ENCODE measurements around the gene GEMIN5.
"Not testable (repeated sequence)": the region's sequence is repeated elsewhere in the genome, so short reads cannot be mapped to it uniquely, and the experiment has no call there.

GEMIN5 gene

DNA sequence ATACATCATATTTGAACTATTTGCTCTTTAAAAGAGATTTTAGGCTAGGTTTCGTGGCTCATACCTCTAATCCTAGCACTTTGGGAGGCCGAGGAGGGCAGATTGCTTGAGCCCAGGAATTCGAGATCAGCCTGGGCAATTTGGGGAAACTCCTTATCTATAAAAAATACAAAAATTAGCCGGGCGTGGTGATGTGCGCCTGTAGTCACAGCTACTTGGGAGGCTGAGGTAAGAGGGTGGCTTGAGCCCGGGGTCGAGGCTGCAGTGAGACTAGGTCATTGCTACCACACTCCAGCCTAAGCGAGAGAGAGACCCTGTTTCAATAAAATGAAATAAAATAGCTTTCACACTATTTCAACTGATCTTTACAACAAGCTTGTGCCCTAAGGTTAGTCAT lies 2.4 kb upstream of the GEMIN5 start:
- no peak for DNase-seq

DNA sequence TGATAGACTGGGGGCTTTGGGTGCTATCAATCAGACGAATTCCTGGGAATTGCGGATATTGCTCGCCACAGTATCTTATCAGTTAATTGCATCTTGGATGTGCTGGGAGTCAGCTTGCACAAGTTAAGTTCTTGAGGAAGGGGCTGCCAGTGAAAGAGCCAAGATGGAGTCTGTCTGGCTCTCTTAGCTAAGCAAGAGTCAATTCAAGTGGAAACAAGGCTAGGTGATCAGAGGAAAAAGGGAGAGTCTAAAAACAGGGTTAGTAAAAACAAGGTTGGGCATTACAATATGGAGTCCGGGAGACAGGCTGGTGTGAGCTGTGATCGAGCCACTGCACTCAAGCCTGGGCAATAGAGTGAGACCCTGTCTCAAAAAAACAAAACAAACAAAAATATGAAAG lies 1.4 kb upstream of the GEMIN5 start:
- not testable (repeated sequence) for DNase-seq

DNA sequence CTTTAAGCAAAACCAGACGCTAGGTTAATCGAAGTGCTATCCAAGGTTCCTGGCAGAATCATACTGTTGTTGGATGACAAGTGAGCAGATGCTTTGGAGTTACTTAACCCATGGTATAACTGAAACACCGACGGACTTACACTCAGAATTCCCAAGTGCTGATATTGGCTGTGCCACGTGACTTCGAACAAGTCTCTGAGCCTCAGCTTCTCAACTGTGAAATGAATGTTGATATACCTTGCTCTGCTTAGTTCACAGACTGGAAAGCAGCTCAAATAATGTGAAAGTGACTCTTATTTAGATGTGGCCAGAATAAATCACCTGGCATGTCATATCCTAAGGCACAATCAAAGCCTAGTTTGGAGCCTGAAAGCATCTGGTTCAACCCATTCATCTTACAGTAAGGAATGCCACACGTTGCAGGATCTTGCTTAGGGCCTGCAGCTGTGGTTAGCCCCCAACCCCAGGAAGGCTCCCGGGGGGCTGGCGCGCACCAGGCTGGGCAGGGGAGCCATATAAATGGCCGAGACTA lies 759 bp downstream of the GEMIN5 start:
- no peak for DNase-seq

DNA sequence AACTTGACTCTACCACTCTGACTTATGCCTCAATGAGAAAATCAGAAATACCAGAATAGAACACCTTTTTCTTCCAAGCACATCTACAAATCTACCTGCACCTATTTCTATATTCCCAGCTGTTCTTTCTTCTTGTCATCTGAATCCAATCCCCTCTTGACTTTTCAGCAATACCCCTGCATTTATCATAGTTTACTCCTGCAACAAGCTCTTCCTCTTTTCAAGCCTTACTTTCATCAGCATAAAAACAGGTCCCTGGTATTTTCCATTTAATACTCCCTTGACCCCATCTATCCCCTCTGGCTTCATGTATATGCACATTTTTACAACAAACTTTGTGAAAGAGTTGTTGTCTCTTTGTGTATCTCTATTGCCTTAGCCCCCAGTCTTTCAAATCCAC lies 3.1 kb downstream of the GEMIN5 start:
- no peak for DNase-seq

DNA sequence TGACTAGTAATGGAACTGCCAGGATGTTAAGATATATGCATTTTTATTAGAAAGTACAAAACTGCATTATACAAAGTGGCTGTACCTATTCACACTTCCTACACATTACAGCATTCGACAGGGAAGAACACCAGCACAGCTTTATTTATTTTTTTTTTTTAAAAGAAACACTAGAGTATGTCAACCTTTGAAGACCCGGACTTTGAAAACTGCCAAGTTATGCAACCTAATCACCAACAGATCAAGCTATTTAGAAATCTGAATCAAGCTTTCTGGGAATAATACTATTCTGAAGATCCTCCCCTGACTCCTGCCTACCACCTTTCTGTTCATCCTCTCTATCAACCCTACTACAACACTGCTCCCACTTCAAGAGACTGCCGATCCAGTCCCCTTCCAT lies 4.5 kb downstream of the GEMIN5 start:
- no peak for DNase-seq

DNA sequence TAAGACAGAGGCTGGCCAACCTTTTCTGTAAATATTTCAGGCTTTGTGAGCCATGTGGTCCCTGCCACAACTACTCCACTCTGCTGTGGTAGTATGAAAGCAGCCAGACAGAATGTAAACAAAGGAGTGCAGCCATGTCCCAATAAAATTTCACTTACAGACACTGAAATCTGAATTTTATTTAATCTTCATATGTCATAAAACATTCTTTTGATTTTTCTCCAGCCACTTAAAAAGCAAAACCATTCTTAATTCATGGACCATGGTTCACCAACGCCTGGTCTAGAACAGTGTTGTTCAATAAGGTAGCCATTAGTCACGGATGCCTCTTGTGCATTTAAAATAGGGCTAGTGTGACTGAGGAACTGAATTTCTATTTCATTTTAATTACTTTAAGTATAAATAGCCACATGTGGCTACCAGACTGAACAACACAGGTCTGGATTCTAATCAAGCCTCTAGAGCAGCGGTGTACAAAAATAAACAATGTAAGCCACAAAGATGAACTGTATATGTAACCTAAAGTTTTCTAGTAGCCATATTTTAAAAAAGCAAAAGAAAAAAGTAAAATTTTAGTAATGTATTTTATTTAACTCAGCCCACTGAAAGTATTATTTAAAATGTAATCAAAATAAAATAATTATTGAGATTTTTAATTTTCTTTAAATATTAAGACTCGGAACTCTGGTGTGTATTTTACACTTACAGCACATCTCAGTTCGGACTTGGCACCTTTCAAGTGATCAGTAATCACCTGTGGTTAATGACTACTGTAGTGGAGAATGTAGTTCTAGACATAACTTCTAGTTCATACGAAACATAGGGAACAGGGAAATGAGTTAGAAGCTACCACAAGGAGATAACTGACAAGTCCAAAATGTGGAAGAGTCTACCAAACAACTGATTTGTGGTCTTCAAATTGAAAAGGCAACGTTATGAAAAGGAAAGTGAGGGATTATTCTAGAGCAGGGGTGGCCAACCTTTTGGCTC lies 14.3 kb downstream of the GEMIN5 start:
- DNase-seq: no peak

DNA sequence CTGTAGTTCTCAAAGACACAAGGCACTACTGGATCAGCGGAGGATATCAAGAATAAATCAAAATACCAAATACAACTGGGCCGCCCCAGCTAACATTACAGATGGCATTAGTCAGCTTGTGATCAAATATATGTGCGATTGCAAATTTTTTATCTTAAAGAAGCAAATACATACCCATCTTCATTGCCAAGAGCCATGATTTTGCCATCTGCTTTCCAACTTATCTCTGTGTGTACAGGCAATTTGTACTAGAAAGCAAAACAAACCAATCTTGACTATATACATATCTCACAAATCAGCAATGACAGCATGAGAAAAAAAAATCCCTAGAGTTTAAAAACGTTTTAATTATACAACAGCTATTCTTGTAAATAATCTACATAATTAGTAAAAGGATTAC lies 20.3 kb downstream of the GEMIN5 start:
- no peak for DNase-seq

DNA sequence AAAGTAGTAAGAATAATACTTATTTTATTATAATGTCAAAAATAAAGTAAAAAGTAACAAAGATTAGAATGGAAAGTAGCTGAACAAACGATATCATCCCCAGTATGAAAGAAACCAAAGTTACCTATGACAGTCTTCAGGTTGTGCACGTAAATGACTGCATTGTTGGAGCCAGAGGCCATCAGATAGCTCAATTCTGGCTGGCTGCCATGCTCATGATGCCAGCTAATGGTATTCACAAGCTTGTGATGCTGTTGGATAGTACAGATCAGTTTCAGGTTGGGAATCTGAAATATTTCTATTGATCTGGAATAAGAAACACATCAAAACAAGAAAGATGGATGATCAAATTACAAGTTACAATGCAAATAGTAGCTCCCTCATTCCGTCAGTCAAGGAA lies 21.1 kb downstream of the GEMIN5 start:
- no peak for DNase-seq

DNA sequence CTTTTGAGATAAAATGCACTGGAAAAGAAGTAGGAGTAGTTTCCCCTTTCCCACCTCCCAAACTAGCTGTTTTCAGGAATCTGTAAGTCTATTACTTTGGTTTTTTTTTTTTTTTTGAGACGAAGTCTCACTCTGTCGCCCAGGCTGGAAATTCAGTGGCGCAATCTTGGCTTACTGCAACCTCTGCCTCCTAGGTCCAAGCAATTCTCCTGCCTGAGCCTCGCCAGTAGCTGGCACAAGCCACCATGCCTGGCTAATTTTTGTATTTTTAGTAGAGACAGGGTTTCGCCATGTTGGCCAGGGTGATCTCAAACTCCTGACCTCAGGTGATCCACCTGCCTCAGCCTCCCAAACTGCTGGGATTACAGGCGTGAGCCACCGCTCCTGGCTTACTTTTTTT lies 32.4 kb downstream of the GEMIN5 start:
- DNase-seq: not testable (repeated sequence)

DNA sequence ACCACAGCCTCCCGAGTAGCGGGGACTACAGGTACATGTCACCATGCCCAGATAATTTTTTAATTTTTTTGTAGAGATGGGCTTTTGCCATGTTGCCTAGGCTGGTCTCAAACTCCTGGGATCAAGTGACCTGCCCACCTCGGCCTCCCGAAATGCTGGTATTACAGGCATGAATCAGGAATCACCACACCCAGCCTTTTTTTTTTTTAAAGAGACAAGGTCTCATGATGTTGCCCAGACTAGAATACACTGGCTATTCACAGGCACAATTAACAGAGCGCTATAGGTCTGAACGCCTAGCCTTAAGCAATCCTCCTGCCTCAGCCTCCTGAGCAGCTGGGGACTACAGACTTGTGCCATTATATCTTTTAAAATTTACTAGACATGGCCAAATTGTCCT lies 36.1 kb downstream of the GEMIN5 start:
- no peak for DNase-seq

DNA sequence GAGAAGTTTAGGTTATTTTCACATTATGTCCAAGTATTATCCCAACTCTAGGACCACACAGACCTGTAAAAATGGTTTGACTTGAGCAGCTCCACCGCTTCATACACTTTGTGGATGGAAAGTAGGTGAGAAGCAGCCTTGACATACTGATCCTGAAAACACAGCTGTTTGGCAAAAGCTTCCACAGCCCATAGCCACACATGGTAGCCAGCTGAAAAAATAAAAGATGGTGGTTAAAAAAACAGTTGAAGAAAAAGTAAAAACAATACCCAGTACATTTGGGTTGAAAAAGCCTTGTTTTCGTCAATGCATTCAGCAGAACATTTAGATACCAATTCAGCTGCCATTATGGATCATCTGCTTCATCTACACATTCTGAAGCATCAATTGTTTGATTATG lies 36.7 kb downstream of the GEMIN5 start:
- DNase-seq: no peak

DNA sequence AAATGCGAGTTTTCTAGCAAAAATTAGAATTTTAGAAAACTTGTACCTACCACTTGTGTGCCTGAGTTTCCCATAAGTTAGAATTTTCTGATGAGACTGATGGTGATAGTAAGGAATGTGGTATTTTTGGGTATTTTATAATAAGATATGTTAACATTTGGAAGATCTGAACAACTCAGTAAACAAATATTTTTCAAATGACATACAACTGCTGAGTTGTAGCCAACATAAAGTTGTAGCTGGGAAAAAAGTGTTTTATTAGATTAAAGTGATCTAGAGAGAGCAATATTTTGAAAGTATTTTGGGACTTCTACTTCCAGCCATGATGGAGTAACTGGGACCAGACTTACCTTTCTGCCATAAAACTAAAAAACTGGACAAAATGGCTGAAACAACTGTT lies 37.9 kb downstream of the GEMIN5 start:
- DNase-seq: no peak

DNA sequence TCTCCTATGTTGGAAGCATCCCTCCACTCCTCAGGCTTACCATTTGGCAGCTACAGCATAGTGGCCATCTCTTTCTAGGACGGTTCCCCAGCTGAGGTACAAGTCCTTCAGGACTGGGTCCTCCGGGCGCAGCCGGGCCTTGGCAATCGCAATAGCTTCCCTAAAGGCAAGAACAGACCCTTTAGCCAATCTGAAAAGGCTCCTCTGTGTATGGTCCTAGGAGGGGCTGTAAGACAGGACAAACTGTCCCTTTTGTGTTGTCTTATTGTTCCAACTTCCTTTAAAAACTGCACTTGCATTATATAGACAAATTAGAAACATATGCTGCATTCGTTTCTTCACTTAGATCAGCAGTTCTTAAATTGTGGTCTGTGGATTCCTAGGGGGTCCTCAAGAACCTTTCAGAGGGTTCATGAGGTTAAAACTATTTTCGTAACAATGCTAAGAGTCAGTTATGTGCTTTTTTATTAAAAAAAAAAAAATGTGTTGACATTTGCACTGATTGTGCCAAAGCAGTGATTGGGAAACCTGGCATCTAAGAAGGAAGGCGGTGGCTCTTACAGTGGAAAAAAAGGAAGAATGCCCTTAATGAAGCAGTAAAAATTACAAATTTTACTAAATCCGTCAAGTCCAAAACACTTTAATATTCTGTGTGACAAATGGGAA lies 38.7 kb downstream of the GEMIN5 start:
- no peak for DNase-seq

DNA sequence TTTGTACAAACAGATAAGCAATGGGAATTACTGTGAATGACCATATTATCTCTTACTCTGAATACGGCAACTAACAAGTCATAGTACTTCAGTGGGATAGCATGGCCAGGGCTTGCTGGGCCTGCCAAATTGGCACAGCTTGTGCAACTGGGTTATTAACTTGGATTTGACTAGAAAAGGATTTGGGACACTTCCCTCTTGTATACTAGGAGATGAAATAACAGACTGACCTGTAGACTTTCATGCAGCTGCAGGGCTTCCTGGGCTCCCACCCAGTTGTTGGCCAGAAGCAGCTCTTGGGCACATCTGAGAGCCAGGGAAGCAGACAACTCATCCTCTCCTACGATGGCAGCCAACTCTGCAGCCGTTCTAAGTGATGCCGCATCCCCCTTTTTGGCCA lies 39.8 kb downstream of the GEMIN5 start:
- DNase-seq: no peak

DNA sequence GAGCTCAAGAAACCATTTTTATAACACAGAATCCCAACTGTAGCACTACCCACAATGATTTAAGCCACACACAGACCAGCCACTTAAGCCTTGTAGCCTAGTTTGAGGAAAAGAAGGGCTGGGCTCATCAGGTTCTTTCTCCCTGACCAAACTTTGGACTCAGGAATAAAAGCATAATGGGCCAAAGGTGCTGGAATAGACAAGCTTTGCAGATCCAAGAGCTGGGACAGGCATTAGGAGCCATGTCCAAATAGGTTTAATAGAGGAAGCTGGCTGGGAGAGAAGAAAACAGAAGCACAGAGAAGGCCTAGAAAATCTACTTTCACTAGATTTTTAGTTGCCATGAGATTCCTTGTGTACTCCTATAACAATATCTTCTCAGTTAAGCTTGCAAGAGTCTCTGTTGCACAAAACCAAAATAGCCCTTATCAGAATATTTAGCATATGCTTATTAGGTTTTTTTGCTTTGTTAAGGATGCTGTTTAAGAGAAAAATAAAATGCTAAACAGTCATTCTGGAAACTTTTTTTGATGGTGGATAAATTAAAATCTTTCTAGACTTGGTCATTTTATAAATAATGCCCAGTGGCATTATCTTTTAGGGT lies 41.3 kb downstream of the GEMIN5 start:
- DNase-seq: no peak

DNA sequence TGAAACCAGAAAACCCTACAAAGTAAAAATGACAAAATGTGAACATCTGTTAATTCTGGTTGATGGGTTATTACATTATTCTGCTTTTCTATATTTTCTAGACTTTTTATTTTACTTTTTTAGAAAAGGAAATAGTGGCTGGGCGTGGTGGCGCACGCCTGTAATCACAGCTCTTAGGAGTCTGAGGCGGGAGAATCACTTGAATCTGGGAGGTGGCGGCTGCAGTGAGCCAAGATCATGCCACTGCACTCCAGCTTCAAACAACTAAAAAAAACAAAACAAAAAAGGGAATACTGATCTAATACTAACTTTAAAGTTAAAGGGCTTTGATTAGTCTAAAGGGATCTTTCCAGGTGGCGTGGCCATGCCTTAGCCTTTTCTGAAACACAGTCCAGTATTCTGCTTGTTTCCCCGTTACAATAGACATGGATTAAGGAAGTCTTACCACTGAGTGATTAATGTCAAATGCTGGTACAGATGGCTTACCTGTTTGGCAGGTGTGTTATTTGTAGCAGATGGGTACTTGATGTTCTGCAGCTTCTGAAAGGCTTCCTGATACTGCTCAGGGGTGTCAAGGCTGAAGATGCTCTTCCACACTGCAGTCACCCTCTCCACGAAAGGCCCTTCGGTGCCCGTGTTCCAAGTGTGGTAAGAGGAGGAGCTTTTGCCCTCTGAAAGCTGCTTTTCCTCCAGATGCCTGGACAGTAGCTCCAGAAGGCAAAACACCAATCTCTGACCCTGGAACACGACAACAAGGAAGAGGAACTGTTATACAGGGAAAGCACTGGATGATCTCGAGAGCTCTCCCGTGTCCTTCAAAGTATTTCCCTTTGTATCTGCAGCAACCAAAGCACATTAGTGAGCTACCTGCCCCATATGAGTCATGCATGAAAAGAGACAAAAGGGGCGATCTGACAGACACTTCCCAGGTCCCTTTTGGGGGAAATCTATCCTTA lies 42.1 kb downstream of the GEMIN5 start:
- DNase-seq: no peak

DNA sequence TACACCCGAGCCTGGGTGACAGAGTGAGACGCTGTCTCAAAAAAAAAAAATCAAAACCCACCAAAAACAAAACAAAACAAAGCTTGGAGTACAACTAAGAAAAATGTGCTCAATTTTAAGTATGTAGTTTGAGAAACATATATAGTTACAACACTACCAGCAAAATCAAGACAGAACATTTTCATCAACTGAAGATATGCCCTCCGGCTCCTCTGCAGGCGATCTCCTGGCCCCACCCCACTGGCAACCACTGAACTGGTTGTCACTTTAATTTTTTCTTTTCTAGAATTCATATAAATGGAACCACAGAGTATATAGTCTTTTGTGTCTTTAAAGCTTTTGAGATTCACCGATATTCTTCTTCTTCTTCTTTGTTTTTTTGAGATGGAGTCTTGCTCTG lies 44.6 kb downstream of the GEMIN5 start:
- no peak for DNase-seq

DNA sequence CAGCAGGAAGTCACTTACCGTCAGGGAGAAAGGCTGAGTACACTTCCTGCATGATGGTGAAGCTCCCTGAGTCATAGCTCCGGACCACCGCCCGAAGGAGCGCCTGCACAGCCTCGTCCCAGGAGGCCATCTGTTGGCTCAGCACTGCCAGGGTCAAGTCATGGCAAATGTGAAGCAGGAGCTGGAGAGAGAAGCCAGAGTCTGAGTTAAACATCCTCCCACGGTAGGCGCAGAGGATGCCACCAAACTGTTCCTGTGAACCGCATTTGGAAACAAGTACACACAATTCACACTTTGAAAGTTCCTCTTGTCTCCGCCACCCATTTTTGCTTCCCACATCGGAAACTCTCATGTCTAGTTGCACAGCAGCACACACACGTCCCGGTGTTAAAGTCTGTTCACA lies 45.6 kb downstream of the GEMIN5 start:
- no peak for DNase-seq

DNA sequence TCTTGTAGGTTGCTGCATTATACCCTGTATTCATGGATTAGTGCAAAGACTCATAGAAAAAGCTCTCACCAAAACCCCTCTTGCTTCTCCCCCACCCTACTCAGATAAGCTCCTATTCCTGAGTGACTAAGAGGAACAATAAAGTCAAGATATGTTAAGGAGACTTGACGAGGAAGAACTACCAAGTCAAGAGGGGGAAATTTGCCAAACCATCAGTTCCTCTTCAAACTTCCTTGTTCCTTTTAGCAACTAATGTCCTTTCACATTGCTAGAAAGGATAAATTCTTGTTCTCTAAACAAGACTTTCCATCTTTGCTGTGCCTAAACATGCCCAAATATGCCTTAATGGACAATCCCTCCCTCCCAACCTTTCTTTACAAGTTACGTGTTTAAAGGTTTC lies 52.6 kb downstream of the GEMIN5 start:
- DNase-seq: no peak

DNA sequence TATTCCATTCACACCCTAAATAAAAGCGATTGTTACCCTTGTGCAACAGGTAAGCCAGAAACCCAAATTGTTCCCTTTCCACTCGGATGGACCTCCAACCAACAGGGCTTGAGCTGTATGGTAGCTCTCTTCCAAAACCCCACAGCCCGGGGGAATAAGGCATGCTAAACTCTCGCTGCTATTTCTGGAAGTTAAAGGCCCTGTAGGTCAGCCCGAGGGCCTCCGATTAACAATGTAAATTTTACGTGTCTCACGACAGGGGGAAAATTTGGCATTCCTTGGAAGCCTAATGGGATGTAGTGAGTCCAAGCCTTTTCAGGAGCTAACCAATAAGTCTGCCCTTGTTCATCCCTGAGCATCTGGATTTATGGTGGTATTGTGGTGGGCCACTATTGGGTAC lies 53.6 kb downstream of the GEMIN5 start:
- no peak for DNase-seq

DNA sequence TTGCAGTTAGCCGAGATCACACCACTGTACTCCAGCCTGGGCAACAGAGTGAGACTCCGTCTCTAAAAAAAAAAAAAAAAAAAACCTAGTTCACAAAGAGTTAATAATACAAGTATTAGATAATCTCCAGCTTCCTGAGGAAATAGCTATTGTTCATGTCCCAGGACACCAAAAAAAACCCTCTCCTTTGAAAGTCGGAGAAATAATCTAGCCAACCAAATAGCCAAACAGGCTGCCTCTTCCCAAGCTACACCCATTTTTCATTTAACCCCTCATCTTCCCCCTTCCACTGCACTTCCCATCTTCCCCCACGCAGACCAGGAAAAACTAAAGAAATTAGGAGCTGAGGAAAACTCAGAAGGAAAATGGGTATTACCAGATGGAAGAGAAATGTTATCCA lies 56.0 kb downstream of the GEMIN5 start:
- no peak for DNase-seq

DNA sequence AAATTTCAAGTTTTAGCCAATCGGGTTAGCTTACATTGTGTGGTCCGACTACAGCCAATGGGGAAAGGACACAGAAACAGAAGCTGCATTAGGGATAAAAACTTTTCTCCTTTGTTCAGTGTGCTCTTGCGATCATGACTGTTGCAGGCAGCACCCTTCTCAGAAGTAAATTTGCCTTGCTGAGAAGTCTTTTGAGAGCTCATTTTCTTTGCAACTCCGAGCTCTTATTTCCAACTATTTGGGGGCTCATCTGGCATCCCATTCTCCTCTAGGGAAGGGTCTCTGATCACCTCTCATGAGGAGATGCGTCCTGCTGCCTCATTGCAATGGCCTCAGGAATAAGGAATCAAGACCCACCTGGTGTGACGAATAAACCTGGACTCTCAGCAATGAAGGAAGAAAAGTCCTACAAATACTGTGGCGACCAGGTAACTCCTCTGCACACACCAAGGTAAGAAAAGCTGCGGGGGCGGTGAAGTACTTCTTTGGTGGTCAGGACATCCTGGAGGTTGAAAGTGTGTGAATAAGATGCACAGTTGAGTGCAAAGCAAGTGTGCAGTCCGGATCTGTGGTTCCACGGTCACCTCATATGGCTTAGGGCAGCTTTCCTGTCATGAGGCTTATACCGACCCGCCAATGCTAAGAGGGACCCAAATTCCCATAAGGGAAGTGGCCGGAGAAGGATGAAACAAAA lies 59.2 kb downstream of the GEMIN5 start:
- DNase-seq: no peak

Data from activated effector memory CD4-positive, alpha-beta T cell treated with anti-CD3 and anti-CD28 coated beads, Interleukin-2, amount 50 U/mL, for 16 hours (primary cell).